CD4-positive, alpha-beta T cell (primary cell): ENCODE measurements around the gene S100A7. TPM values are rescaled to one million over a fixed set of nuclear protein-coding genes. Genes with fewer than 3 reads are reported as not detected.

Source experiments
- ATAC-seq: fragments of 200-7000 bp; cut with Tn5 transposase; one replicate; pipeline ENCODE4 v1.10.0; 2022; ENCODE audit warnings: mild to moderate bottlenecking; ENCODE audit not compliant: poor library complexity
- CTCF ChIA-PET: fragments of 350-600 bp; sonication (Branson Sonifier 250); formaldehyde crosslinking; loops from one replicate; lab custom pipeline; 2021; ENCODE audit warnings: antibody characterized with exemption, inconsistent platforms; lab: Charles Lee
- POLR2A ChIA-PET: fragments of 350-600 bp; sonication (Branson Sonifier 250); formaldehyde crosslinking; loops from one replicate; lab custom pipeline; 2021; ENCODE audit warnings: antibody characterized with exemption, inconsistent platforms; lab: Charles Lee
- DNase-seq, 14 experiments: peaks; one replicate each; pipeline ENCODE4 v3.0.0-alpha.2; 2013 to 2020; ENCODE audit warnings: mixed read lengths in 2 of 14
- H3K27ac ChIP-seq, 2 donors: one replicate each; pipeline versions ENCODE4 v1.5.1 to v1.7.0; 2013; ENCODE audit warnings: low read length in 2 of 2, low read depth in 1 of 2, mild to moderate bottlenecking in 1 of 2
- H3K27me3 ChIP-seq, 2 experiments: 1 replicate in 1 of 2; 2 replicates in 1 of 2; pipeline versions ENCODE4 v1.6.1 to v1.7.0; 2013; ENCODE audit warnings: low read length in 2 of 2, control low read depth in 1 of 2, mild to moderate bottlenecking in 1 of 2, moderate library complexity in 1 of 2; ENCODE audit not compliant: insufficient read depth in 2 of 2, control insufficient read depth in 1 of 2
- H3K36me3 ChIP-seq: one replicate; pipeline ENCODE4 v1.6.1; 2013; ENCODE audit warnings: low read length, control low read depth; ENCODE audit not compliant: insufficient read depth
- H3K4me1 ChIP-seq: one replicate; pipeline ENCODE4 v1.6.1; 2013; ENCODE audit warnings: low read length, control low read depth; ENCODE audit not compliant: insufficient read depth
- H3K4me3 ChIP-seq: one replicate; pipeline ENCODE4 v1.5.1; 2013; ENCODE audit warnings: mild to moderate bottlenecking, low read length, moderate library complexity
- H3K9me3 ChIP-seq, 2 experiments: 1 replicate in 1 of 2; 2 replicates in 1 of 2; pipeline versions ENCODE4 v1.6.1 to v1.7.0; 2013; ENCODE audit warnings: low read length in 2 of 2, mild to moderate bottlenecking in 2 of 2, control low read depth in 1 of 2, moderate library complexity in 1 of 2; ENCODE audit not compliant: control insufficient read depth in 1 of 2, insufficient read depth in 1 of 2
- H3K27ac Mint-ChIP-seq: one replicate; pipeline ENCODE4 v1.8.0; 2020; ENCODE audit warnings: mixed read lengths
- H3K27me3 Mint-ChIP-seq: one replicate; pipeline ENCODE4 v1.8.0; 2021; ENCODE audit warnings: mixed read lengths
- H3K36me3 Mint-ChIP-seq: one replicate; pipeline ENCODE4 v1.8.0; 2021; ENCODE audit warnings: low read depth, mixed read lengths
- H3K4me1 Mint-ChIP-seq: one replicate; pipeline ENCODE4 v1.8.0; 2021; ENCODE audit warnings: low read depth, mixed read lengths
- H3K4me3 Mint-ChIP-seq: one replicate; pipeline ENCODE4 v1.8.0; 2020; ENCODE audit warnings: mild to moderate bottlenecking, mixed read lengths
- H3K9me3 Mint-ChIP-seq: one replicate; pipeline ENCODE4 v1.8.0; 2020; ENCODE audit warnings: mixed read lengths
- CTCF ChIP-seq: fragments of 200-600 bp; IDR thresholded peaks from one replicate; pipeline ENCODE4 v1.8.0; 2022; ENCODE audit warnings: antibody characterized with exemption, mild to moderate bottlenecking
- intact Hi-C, 2 experiments: fragments of 100-400 bp; cut with DNase I in 1 of 2; cut with micrococcal nuclease in 1 of 2; formaldehyde crosslinking; loops; one replicate each; pipeline versions ENCODE4 v1.15.1 to v1.9.0; 2023 to 2025; cut with DNase I, micrococcal nuclease
- total RNA-seq, 174 experiments: library from RNA in 2 of 174; stranded (reverse) in 2 of 174; gene quantifications; one replicate each; pipeline ENCODE4 v1.2.3 and lab custom pipeline; 2021 to 2026

S100A7 gene
- total RNA-seq, 2 experiments from 2014 or later: not detected

- Histone ChIP-seq H3K4me1 (peaks cover 7% of the 10 kb centered on the region), H3K4me3 (no peak overlapping the region), H3K27ac (no peak overlapping the region), H3K27me3 (no peaks in the 10 kb centered on the region), H3K36me3 (no peaks in the 10 kb centered on the region), H3K9me3 (no peaks in the 10 kb centered on the region)
- H3K9me3 Mint-ChIP-seq: no peaks in the 10 kb centered on the region
- H3K4me1 Mint-ChIP-seq: peaks cover 8% of the 10 kb centered on the region
- no peaks in the 10 kb centered on the region for H3K36me3 Mint-ChIP-seq
- DNase-seq (no peak), ATAC-seq (no peak)
- TF ChIP-seq CTCF: no peak
- no peak overlapping the region for H3K27ac Mint-ChIP-seq
- ChIA-PET POLR2A (no interaction called here), CTCF (interaction anchor here (6.6 kb wide), 1 partner anchor 61 kb away, joined by 36 read pairs; no protein-coding TSS in a partner anchor)
- no peak overlapping the region for H3K4me3 Mint-ChIP-seq
- intact Hi-C loops: loop anchor here in 1 of 2 experiments (2.0 kb wide), 1 partner anchor 479 kb away; the partner anchor contains the start of gene RAB13
- H3K27me3 Mint-ChIP-seq: no peaks in the 10 kb centered on the region
These were observed 47.6 kb upstream of the S100A7 start for GRCh38 chr1:153507926-153508583.

- H3K36me3 ChIP-seq: no peaks in the 10 kb centered on the region
- Mint-ChIP-seq H3K36me3 (no peaks in the 10 kb centered on the region), H3K9me3 (no peaks in the 10 kb centered on the region), H3K27me3 (no peaks in the 10 kb centered on the region), H3K27ac (no peak overlapping the region), H3K4me1 (peaks cover 8% of the 10 kb centered on the region), H3K4me3 (no peak overlapping the region)
- no peak for TF ChIP-seq CTCF
- no peak overlapping the region for H3K4me3 ChIP-seq
- ChIA-PET POLR2A (no interaction called here), CTCF (no interaction called here)
- no peaks in the 10 kb centered on the region for H3K27me3 ChIP-seq
- no peaks in the 10 kb centered on the region for H3K9me3 ChIP-seq
- ATAC-seq: no peak
- H3K4me1 ChIP-seq: peaks cover 7% of the 10 kb centered on the region
- DNase-seq: no peak
- intact Hi-C loops: no loop called here
- H3K27ac ChIP-seq: no peak overlapping the region
These were observed 46.5 kb upstream of the S100A7 start for GRCh38 chr1:153506831-153507413.

- POLR2A ChIA-PET: no interaction called here
- no peaks in the 10 kb centered on the region for H3K27me3 Mint-ChIP-seq
- no peaks in the 10 kb centered on the region for H3K36me3 Mint-ChIP-seq
- peaks cover 7% of the 10 kb centered on the region for H3K4me1 Mint-ChIP-seq
- H3K27ac Mint-ChIP-seq: no peak overlapping the region
- intact Hi-C loops: no loop called here
- ATAC-seq (no peak), DNase-seq (no peak)
- no peaks in the 10 kb centered on the region for H3K9me3 ChIP-seq
- H3K4me3 Mint-ChIP-seq: no peak overlapping the region
- no peaks in the 10 kb centered on the region for H3K27me3 ChIP-seq
- peaks cover 7% of the 10 kb centered on the region for H3K4me1 ChIP-seq
- H3K27ac ChIP-seq: no peak overlapping the region
- no peaks in the 10 kb centered on the region for H3K36me3 ChIP-seq
- CTCF ChIA-PET: no interaction called here
- no peak for TF ChIP-seq CTCF
- no peaks in the 10 kb centered on the region for H3K9me3 Mint-ChIP-seq
- H3K4me3 ChIP-seq: no peak overlapping the region
These were observed 45.9 kb upstream of the S100A7 start for GRCh38 chr1:153506386-153506785.
